OCI-M1 (cell line): ENCODE results near the gene PEPD.

ENCODE experiments used
- DNase-seq: peaks from one replicate; lab custom pipeline; 2025; lab: John Stamatoyannopoulos, UW

The PEPD gene

GRCh38 chr19:33510462-33511194 lies 11.0 kb downstream of the PEPD start:
- DNase-seq = no peak

DNA sequence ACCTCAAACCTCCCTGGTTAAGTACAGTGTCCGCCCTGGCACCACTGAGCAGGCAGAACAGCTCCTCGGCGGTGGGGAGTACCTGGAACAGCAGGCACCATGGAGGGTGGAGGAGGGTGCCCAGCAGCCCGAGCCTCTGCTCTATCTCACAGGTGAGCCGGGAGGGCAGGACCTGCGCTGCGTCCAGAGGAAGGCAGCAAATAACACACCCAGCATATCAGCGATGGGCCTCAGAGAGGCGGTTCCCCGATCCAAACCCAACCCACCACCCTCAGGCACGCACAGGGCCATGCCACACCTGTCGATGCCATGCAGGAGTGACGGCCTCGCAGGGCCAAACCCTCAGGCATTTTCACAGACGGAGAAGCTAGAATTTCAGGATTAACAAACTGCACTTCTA lies 11.8 kb downstream of the PEPD start:
- DNase-seq = no peak

- no peak for DNase-seq
Observed at GRCh38 chr19:33508941-33509614, 12.5 kb downstream of the PEPD start.

GRCh38 chr19:33508431-33508830 lies 13.2 kb downstream of the PEPD start:
- no peak for DNase-seq

DNA sequence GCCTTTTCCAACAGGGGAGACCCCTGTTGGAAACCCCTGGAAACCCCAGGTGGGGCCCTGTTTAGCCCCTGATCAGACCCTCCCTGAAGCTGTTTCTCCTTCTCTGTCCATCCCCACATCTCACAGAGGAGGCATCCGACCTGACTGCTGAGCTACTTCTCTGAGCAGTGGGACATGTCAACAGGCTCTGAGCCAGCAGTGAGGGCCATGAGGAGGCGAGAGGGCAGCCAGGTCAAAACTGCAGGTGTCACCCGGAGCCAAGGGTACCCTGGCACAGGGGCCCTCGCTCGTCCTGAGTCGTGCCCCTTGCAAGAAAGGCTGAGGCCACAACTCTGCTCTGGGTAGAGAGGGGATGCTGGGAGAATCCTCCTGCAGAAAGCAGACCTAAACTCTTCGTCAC lies 13.6 kb downstream of the PEPD start:
- DNase-seq = no peak

GRCh38 chr19:33507021-33507956 lies 14.3 kb downstream of the PEPD start:
- DNase-seq = no peak

GRCh38 chr19:33506498-33506897 lies 15.1 kb downstream of the PEPD start:
- DNase-seq = no peak

DNA sequence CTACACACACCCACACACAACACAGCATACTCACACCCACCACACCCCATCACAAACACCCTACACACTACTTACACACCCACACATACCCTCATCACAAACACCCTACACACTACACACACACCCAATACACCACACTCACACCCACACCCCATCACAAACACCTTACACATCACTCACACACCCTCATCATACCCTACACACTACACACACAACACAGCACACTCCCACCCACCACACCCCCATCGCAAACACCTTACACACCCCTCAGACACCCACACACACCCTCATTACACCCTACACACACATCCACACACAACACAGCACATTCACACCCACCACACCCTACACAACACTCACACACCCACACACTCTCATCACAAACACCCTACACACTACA lies 15.8 kb downstream of the PEPD start:
- DNase-seq = no peak

GRCh38 chr19:33505148-33505547 lies 16.4 kb downstream of the PEPD start:
- no peak for DNase-seq

- DNase-seq = no peak
Observed at GRCh38 chr19:33504058-33504444, 17.5 kb downstream of the PEPD start.

DNA sequence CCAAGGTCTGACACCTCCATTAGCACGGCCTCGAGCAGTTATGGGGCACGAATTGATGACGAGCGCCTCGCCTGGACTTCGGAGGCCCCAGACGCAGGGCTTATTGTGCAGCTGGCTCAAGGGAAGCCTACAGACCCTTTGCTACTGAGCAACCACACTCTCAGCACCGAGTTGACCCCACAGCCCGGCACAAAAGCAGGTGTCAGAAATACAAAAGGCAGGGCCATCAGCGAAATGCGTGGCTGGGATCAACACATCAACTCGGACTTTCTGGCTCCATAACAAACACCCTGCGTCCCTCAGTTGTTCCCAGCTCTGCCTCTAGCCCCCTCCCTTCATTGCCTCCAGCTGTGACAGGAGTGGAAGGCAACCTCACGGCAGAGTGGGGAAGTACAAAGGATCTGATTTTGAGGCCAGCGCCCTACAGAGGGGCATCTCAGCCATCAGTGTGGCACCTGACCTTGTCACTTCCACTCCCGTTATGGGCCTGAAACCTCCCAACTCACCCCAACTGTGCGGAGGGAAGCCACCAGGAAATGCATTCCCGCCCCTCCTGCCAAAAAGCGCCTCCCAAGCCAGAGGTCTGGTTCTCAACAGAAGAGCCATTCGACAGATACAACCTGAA lies 18.0 kb downstream of the PEPD start:
- DNase-seq = no peak

- no peak for DNase-seq
Observed at GRCh38 chr19:33503030-33503429, 18.6 kb downstream of the PEPD start.

DNA sequence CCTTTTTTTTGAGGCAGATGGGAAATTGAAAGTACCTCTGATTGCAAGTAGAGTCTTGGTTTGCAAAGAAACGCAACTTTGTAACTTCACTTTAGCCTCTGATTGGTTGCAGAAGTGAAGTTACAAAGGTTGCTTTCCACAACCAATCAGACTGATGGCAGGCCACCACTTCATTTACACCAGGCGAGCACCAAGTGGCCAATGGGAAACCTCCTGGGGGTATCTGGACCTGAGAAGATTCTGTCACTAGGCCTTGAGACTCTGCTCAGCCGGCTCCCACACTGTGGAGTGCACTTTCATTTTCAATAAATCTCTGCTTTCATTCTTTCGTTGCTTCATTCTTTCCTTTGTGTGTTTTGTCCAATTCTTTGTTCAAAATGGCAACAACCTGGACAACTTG lies 19.1 kb downstream of the PEPD start:
- DNase-seq = no peak

GRCh38 chr19:33501693-33502356 lies 19.8 kb downstream of the PEPD start:
- no peak for DNase-seq

DNA sequence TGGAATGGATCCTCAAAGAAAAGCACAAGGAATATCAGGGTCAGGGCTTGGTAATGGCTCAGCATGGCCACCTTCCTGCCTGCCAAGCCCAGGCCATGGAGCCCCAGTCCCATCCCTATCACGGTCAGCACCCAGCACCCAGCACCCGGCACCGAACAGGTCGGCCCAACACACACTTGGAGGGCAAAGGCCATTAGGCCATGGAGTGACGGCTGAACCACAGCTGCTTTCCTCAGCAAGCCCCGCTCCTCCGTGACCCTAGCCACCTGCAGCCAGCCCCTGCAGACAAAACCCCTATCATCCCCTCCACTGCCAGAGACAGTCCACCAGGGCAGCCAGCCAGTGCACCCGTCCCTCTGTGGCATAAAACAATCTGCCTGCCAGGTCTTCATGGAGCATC lies 20.6 kb downstream of the PEPD start:
- DNase-seq = no peak

DNA sequence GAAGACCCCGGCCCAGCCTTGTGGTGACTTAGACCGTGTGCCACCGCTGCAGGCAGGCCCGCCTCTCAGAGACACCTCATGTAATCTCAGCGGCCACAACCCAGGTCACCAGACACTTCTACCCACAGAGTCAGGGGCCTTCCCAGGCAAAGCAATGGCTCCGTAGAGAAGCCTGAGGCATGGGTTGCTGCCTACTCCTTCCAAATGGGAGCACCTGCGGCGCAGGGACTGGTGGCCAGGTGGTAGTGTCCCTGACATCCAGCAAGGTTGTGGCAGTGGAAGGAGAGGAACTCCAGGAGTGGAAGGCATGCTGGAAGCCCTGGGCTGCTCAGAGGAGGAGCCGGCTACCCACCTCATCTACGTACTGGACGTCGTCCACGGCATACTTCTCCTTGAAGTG lies 21.0 kb downstream of the PEPD start:
- no peak for DNase-seq

DNA sequence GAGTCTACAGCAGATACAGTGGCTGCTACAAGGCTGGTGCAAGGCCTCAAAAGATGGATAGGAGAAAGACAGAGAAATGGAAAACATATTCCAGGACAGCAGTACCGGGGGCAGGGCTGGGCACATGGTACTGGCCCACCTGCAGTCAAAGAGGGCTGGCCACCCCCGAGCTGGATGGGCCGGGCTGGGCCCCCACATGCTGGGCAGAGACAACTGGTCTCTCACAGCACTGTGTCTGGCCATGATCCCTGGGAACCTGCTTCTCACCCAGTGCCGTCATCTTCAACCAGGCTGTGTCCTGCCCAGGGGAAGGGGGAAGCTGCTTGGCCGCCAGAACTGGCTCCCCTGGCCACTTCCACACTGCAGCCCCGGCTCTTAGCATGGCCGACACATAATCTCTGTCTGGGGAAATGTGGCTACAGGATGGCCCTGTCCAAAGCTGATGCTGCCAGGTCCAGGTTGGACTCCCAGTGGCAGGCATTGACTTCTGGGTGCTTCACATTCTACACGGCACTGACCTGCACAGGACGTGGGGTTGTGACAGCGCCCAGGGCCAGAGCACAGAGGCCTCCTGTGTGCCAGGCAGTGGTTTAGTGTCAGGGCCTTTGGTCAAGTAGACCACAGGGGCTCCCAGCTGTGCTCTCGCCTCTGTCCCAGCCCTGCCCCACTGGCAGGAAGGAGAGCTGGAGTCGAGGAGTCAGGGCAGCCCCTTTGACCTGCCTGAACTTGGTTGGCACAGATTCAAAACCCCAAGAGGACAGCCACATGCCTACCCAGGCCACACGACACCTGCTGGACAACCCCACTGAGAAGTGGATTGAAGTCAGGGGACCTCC lies 21.7 kb downstream of the PEPD start:
- DNase-seq = no peak

- DNase-seq = no peak
Observed at GRCh38 chr19:33499248-33499647, 22.3 kb downstream of the PEPD start.

GRCh38 chr19:33498391-33499000 lies 23.1 kb downstream of the PEPD start:
- no peak for DNase-seq

GRCh38 chr19:33497778-33498175 lies 23.8 kb downstream of the PEPD start:
- DNase-seq = no peak
